Stimulated activated CD8-positive, alpha-beta memory T cell treated with anti-CD3 and anti-CD28 coated beads, Interleukin-4, amount 100 ng/mL, for 24 hours (primary cell): Measurements from ENCODE around the gene MTHFD1.
"Not testable (repeated sequence)": the region's sequence is repeated elsewhere in the genome, so short reads cannot be mapped to it uniquely, and the experiment has no call there.

Experiments used
- DNase-seq: peaks from one replicate; pipeline ENCODE4 v3.0.0-alpha.2; 2020; ENCODE audit warnings: low read depth

MTHFD1 gene

GRCh38 chr14:64387782-64388532 is at the start of gene MTHFD1:
Gene MTHFD1 (plus strand): TSS chr14:64388353. CDS start chr14:64388428, 75 bp downstream.
- peak; percentile 96 for DNase-seq

- DNase-seq = peak; percentile 81
Observed at GRCh38 chr14:64338616-64339316, 49.4 kb upstream of the MTHFD1 start.

GRCh38 chr14:64340560-64341196 is 47.5 kb upstream of the MTHFD1 start:
- no peak for DNase-seq

GRCh38 chr14:64347748-64348147 is 40.4 kb upstream of the MTHFD1 start:
- no peak for DNase-seq

- DNase-seq = no peak
Observed at GRCh38 chr14:64349741-64350490, 38.2 kb upstream of the MTHFD1 start.

- DNase-seq = no peak
Observed at GRCh38 chr14:64363265-64363846, 24.8 kb upstream of the MTHFD1 start.

- DNase-seq = no peak
Observed at GRCh38 chr14:64364907-64365306, 23.2 kb upstream of the MTHFD1 start.

- DNase-seq = not testable (repeated sequence)
Observed at GRCh38 chr14:64365358-64365889, 22.7 kb upstream of the MTHFD1 start.

GRCh38 chr14:64369201-64369600 is 19.0 kb upstream of the MTHFD1 start:
- no peak for DNase-seq

- no peak for DNase-seq
Observed at GRCh38 chr14:64387232-64387781, 846 bp upstream of the MTHFD1 start.

- DNase-seq = no peak
Observed at GRCh38 chr14:64388533-64389285, 556 bp downstream of the MTHFD1 start.

GRCh38 chr14:64391113-64391725 is 3.1 kb downstream of the MTHFD1 start:
- no peak for DNase-seq

- DNase-seq = no peak
Observed at GRCh38 chr14:64391986-64392385, 3.8 kb downstream of the MTHFD1 start.

GRCh38 chr14:64393189-64393726 is 5.1 kb downstream of the MTHFD1 start:
- not testable (repeated sequence) for DNase-seq

GRCh38 chr14:64394423-64394822 is 6.3 kb downstream of the MTHFD1 start:
- DNase-seq = no peak

GRCh38 chr14:64394977-64395633 is 7.0 kb downstream of the MTHFD1 start:
- no peak for DNase-seq

GRCh38 chr14:64400829-64401459 is 12.8 kb downstream of the MTHFD1 start:
- DNase-seq = no peak

GRCh38 chr14:64401949-64402348 is 13.8 kb downstream of the MTHFD1 start:
- no peak for DNase-seq

- no peak for DNase-seq
Observed at GRCh38 chr14:64405295-64405694, 17.1 kb downstream of the MTHFD1 start.
